Pancreas (tissue), 10 donors: Measurements from ENCODE around the gene TUBGCP2. TPM values are rescaled to one million over a fixed set of nuclear protein-coding genes. Genes with fewer than 3 reads are reported as not detected.

Source experiments
- ATAC-seq, 4 donors: fragments of 200-7000 bp; cut with Tn5 transposase; one replicate each; pipeline versions ENCODE4 v1.8.0 to v1.9.1; 2020; ENCODE audit warnings: mild to moderate bottlenecking in 4 of 4, moderate library complexity in 4 of 4
- DNase-seq, 6 donors: peaks; one replicate each; pipeline ENCODE4 v3.0.0-alpha.2; 2020
- FAIRE-seq: peaks from 2 replicates; lab custom pipeline; 2012; peaks lifted over from hg19 to GRCh38; lab: Jason Lieb, UNC
- H3K27ac ChIP-seq, 4 donors: fragments of 200-600 bp; sonication (generic); 1 replicate in 3 of 4; 2 replicates in 1 of 4; pipeline versions ENCODE4 v1.5.0 to v1.8.0; 2020
- H3K27me3 ChIP-seq, 4 donors: fragments of 200-600 bp; one replicate each; pipeline ENCODE4 v1.8.0; 2021
- H3K36me3 ChIP-seq, 3 donors: fragments of 200-600 bp; sonication (generic) in 1 of 3; one replicate each; pipeline versions ENCODE4 v1.5.0 to v1.8.0; 2020 to 2021
- H3K4me1 ChIP-seq, 3 donors: fragments of 200-600 bp; one replicate each; pipeline ENCODE4 v1.8.0; 2021
- H3K4me3 ChIP-seq, 4 donors: fragments of 200-600 bp; sonication (generic) in 2 of 4; one replicate each; pipeline versions ENCODE4 v1.5.0 to v1.8.0; 2020 to 2021
- H3K9me3 ChIP-seq, 4 donors: fragments of 200-600 bp; one replicate each; pipeline ENCODE4 v1.8.0; 2021
- WGBS, 2 donors: extraction: QIAGEN DNeasy Blood & Tissue Kit; methylation state at CpG; one replicate each; pipeline ENCODE4 v1.1.7; 2013; 5-methylcytosine and 5-hydroxymethylcytosine counted together
- intact Hi-C, 3 donors: fragments of 100-400 bp; cut with DNase I; formaldehyde crosslinking; loops; one replicate each; pipeline versions ENCODE4 v1.11.1 to v1.14.2; 2022
- polyA plus RNA-seq, 2 donors: library from polyadenylated mRNA; stranded (reverse); fragments of 200-250 nt; gene quantifications; one replicate each; pipeline ENCODE4 v1.2.3, GENCODE V29; 2013
- total RNA-seq, 6 donors: library from RNA; stranded (reverse); fragmentation: NEBNext Ultra II Directional in 4 of 6; extraction: Animal tissue kit (Norgen Biotek cat#: 25700) in 4 of 6; gene quantifications; one replicate each; pipeline versions ENCODE4 v1.2.1 to v1.2.4, GENCODE V29; 2021 to 2023
- TF ChIP-seq, protein P1 (sequence below), 4 donors: fragments of 200-600 bp; sonication (generic) in 3 of 4; IDR thresholded peaks; one replicate each; pipeline versions ENCODE4 v1.5.0 to v1.8.0; 2021; ENCODE audit warnings: antibody characterized with exemption in 4 of 4
- donor health status: healthy with polysubstance abuse.
- donor health status: DM: no; HTN: no; CAD: no; lungs with moderate emphysema.
- donor health status: DM: no; HTN: no; CAD: no.
- donor health status: control.
- donor health status: control.
- donor health status: Bipolar disorder and iron deficiency.
- donor health status: DM: yes; HTN: yes; CAD: no.
- donor health status: DM: no; HTN: no; CAD: no.
- donor health status: DM: no; HTN: no; CAD: no.
- donor health status: DM: yes; HTN: yes; CAD: no.

Gene TUBGCP2
- total and polyA plus RNA-seq, 8 donors, result 23.5 to 161 (median 29.3) TPM

DNA sequence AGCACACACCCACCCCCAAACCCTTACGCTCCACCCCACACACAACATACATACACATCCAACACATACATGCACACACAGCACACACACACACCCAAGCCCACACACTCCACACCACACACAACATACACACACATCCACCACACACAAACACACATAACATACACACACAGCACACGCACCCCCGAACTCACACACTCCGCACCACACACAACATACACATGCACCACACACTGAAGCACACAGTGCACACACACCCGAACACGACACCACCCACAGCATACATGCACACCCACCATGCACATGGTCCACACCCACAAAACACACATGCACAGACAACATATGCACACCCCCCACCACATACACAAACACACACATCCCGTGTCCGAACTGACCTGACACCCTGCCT is 40.5 kb upstream of the TUBGCP2 start:
- FAIRE-seq, result no peak

GRCh38 chr10:133347710-133348517 is 39.2 kb upstream of the TUBGCP2 start:
- no peak for DNase-seq
- H3K36me3 ChIP-seq, result no peaks in the 10 kb centered on the region
- no peak overlapping the region for H3K4me3 ChIP-seq
- H3K27ac ChIP-seq, result no peak overlapping the region
- no peaks in the 10 kb centered on the region for H3K9me3 ChIP-seq
- FAIRE-seq, result no peak
- 40 to 53% methylated on average over 12 to 16 of the region's 16 CpGs for WGBS, 2 donors
- TF ChIP-seq, protein P1, sequence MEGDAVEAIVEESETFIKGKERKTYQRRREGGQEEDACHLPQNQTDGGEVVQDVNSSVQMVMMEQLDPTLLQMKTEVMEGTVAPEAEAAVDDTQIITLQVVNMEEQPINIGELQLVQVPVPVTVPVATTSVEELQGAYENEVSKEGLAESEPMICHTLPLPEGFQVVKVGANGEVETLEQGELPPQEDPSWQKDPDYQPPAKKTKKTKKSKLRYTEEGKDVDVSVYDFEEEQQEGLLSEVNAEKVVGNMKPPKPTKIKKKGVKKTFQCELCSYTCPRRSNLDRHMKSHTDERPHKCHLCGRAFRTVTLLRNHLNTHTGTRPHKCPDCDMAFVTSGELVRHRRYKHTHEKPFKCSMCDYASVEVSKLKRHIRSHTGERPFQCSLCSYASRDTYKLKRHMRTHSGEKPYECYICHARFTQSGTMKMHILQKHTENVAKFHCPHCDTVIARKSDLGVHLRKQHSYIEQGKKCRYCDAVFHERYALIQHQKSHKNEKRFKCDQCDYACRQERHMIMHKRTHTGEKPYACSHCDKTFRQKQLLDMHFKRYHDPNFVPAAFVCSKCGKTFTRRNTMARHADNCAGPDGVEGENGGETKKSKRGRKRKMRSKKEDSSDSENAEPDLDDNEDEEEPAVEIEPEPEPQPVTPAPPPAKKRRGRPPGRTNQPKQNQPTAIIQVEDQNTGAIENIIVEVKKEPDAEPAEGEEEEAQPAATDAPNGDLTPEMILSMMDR (IDR thresholded peaks at IDR 0.05), result no peak
- intact Hi-C loops, result no loop called here
- H3K27me3 ChIP-seq, result peaks cover 0 to 4% (median 0%) of the 10 kb centered on the region in 4 donors
- no peak for ATAC-seq
- no peaks in the 10 kb centered on the region for H3K4me1 ChIP-seq

More for the DNA sequence above, 40.5 kb upstream of the TUBGCP2 start:
- Histone ChIP-seq H3K27me3 (no peaks in the 10 kb centered on the region), H3K36me3 (no peaks in the 10 kb centered on the region), H3K4me3 (no peak overlapping the region), H3K27ac (no peak overlapping the region), H3K4me1 (no peaks in the 10 kb centered on the region), H3K9me3 (no peaks in the 10 kb centered on the region)
- TF ChIP-seq, protein P1 (IDR thresholded peaks at IDR 0.05), result no peak
- ATAC-seq, result no peak
- 66 to 81% methylated on average over 8 of the region's 8 CpGs for WGBS, 2 donors
- intact Hi-C loops, result no loop called here
- DNase-seq, result no peak

- peaks cover 0 to 4% (median 0%) of the 10 kb centered on the region in 4 donors for H3K27me3 ChIP-seq
- H3K4me3 ChIP-seq, result no peak overlapping the region
- intact Hi-C loops, result no loop called here
- no peaks in the 10 kb centered on the region for H3K4me1 ChIP-seq
- no peaks in the 10 kb centered on the region for H3K36me3 ChIP-seq
- DNase-seq, result no peak
- TF ChIP-seq, protein P1 (IDR thresholded peaks at IDR 0.05), result no peak
- WGBS, 2 donors, result 63 to 64% methylated on average over 10 to 11 of the region's 11 CpGs
- H3K27ac ChIP-seq, result no peak overlapping the region
- FAIRE-seq, result no peak
- ATAC-seq, result no peak
- H3K9me3 ChIP-seq, result no peaks in the 10 kb centered on the region
These were observed 37.7 kb upstream of the TUBGCP2 start for GRCh38 chr10:133346413-133346812.

- TF ChIP-seq, protein P1 (IDR thresholded peaks at IDR 0.05), result no peak
- Histone ChIP-seq H3K9me3 (no peaks in the 10 kb centered on the region), H3K27me3 (peaks cover 0 to 5% (median 2%) of the 10 kb centered on the region in 4 donors), H3K4me1 (no peaks in the 10 kb centered on the region), H3K4me3 (no peak overlapping the region), H3K27ac (no peak overlapping the region), H3K36me3 (no peaks in the 10 kb centered on the region)
- FAIRE-seq, result no peak
- intact Hi-C loops, result no loop called here
- WGBS, 2 donors, result 61 to 66% methylated on average over 5 of the region's 5 CpGs
- no peak for ATAC-seq
- no peak for DNase-seq
These were observed 35.6 kb upstream of the TUBGCP2 start for GRCh38 chr10:133344236-133344635.

GRCh38 chr10:133343558-133343957 is 34.9 kb upstream of the TUBGCP2 start:
- H3K27me3 ChIP-seq, result peaks cover 0 to 5% (median 2%) of the 10 kb centered on the region in 4 donors
- no peaks in the 10 kb centered on the region for H3K36me3 ChIP-seq
- TF ChIP-seq, protein P1 (IDR thresholded peaks at IDR 0.05), result no peak
- no peak for DNase-seq
- FAIRE-seq, result no peak
- ATAC-seq, result no peak
- H3K4me1 ChIP-seq, result no peaks in the 10 kb centered on the region
- 42 to 51% methylated on average over 9 of the region's 9 CpGs for whole genome bisulfite sequencing, 2 donors
- H3K9me3 ChIP-seq, result no peaks in the 10 kb centered on the region
- H3K4me3 ChIP-seq, result no peak overlapping the region
- no peak overlapping the region for H3K27ac ChIP-seq
- intact Hi-C loops, result no loop called here
